H1 (cell line): ENCODE data around the gene TRIM29. TPM values are rescaled to one million over a fixed set of nuclear protein-coding genes. Genes with fewer than 3 reads are reported as not detected.

Experiments
- CHD1 ChIP-seq: IDR thresholded peaks from 2 replicates; pipeline ENCODE4 v1.6.1; 2012; ENCODE audit warnings: low read depth, low read length, improper control_type of control experiment
- CHD2 ChIP-seq: IDR thresholded peaks from 2 replicates; pipeline ENCODE4 v1.6.1; 2012; ENCODE audit warnings: low read length, improper control_type of control experiment
- KDM4A ChIP-seq: IDR thresholded peaks from one replicate; pipeline ENCODE4 v1.7.1; 2012; ENCODE audit warnings: low read depth, mild to moderate bottlenecking, moderate library complexity, low read length, inconsistent platforms; ENCODE audit not compliant: severe bottlenecking
- NANOG ChIP-seq: IDR thresholded peaks from 2 replicates; pipeline ENCODE4 v1.6.1; 2011; ENCODE audit warnings: low read length, low read depth, mild to moderate bottlenecking, inconsistent platforms; ENCODE audit not compliant: insufficient read depth, poor library complexity, severe bottlenecking
- ZNF274 ChIP-seq: IDR thresholded peaks from 2 replicates; pipeline ENCODE4 v1.7.0; 2012; ENCODE audit warnings: low read length, borderline replicate concordance; ENCODE audit errors: extremely low read depth
- polyA plus RNA-seq, 7 experiments: library from polyadenylated mRNA; depleted of rRNA in 3 of 7; stranded (reverse) in 5 of 7; unstranded in 2 of 7; fragments of >200 nt in 5 of 7; fragments of 200-250 nt in 2 of 7; gene quantifications; 1 replicate in 5 of 7; 2 replicates in 1 of 7; 4 replicates in 1 of 7; pipeline versions ENCODE4 v1.2.1 to v1.2.3, GENCODE V29; 2011 to 2013; ENCODE audit warnings: missing spikeins in 2 of 7, mixed read lengths in 2 of 7
- total RNA-seq: library from RNA; stranded (reverse); fragmentation: NEBNext Ultra II Directional; extraction: Animal tissue kit (Norgen Biotek cat#: 25700); gene quantifications from 2 replicates; pipeline ENCODE4 v1.2.1, GENCODE V29; 2021
- TF ChIP-seq, protein P1 (sequence below): fragments of 300-600 bp; sonication (generic); IDR thresholded peaks from 2 replicates; pipeline ENCODE4 v1.7.1; 2012; ENCODE audit warnings: low read length, moderate library complexity, mild to moderate bottlenecking, inconsistent platforms; ENCODE audit not compliant: insufficient replicate concordance

The TRIM29 gene
- total and polyA plus RNA-seq, 2 of the 8 experiments (the other 6 are each of a cell fraction or from before 2014, with no cell fraction given) = 0.17 to 0.43 TPM

DNA sequence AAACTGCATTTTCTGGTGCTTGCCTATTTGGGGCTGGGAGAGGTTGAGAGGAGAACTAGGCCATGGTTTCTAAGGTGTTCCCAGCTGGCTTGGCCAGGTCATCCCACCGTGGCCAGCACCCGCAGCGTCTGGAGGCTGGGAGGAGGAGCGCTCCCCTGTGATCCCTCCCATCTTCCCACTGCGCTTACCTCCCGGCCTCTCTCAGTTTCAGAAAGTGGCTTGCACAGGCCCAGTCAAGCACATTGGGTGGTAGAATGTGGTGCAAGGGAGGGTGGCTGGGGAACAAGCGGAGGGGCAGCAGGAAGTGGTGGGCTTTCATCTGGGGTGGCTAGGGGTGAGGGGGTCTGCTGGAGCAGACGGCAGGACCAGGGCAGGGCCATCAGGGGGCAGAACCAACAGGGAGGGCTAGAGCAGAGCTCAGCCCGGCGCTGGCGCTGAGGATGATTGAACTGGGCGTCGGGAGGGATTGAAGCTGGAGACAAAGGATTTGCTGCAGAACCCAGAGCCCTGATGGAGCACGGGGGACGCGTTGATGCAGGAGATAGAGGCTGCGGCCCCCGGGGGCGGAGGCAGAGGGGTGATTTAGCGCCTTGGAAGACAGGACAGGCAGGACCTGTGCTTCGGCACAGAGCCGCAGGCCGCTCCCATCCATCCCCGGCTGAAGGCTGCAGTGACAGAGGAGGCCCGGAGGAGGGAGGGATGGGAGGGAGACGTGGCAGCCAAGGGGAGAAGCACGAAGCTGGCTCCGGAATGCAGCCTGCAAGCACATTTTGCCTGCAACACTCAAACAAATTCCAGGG, 76.0 kb downstream of the TRIM29 start (continued):
- TF ChIP-seq, protein P1, sequence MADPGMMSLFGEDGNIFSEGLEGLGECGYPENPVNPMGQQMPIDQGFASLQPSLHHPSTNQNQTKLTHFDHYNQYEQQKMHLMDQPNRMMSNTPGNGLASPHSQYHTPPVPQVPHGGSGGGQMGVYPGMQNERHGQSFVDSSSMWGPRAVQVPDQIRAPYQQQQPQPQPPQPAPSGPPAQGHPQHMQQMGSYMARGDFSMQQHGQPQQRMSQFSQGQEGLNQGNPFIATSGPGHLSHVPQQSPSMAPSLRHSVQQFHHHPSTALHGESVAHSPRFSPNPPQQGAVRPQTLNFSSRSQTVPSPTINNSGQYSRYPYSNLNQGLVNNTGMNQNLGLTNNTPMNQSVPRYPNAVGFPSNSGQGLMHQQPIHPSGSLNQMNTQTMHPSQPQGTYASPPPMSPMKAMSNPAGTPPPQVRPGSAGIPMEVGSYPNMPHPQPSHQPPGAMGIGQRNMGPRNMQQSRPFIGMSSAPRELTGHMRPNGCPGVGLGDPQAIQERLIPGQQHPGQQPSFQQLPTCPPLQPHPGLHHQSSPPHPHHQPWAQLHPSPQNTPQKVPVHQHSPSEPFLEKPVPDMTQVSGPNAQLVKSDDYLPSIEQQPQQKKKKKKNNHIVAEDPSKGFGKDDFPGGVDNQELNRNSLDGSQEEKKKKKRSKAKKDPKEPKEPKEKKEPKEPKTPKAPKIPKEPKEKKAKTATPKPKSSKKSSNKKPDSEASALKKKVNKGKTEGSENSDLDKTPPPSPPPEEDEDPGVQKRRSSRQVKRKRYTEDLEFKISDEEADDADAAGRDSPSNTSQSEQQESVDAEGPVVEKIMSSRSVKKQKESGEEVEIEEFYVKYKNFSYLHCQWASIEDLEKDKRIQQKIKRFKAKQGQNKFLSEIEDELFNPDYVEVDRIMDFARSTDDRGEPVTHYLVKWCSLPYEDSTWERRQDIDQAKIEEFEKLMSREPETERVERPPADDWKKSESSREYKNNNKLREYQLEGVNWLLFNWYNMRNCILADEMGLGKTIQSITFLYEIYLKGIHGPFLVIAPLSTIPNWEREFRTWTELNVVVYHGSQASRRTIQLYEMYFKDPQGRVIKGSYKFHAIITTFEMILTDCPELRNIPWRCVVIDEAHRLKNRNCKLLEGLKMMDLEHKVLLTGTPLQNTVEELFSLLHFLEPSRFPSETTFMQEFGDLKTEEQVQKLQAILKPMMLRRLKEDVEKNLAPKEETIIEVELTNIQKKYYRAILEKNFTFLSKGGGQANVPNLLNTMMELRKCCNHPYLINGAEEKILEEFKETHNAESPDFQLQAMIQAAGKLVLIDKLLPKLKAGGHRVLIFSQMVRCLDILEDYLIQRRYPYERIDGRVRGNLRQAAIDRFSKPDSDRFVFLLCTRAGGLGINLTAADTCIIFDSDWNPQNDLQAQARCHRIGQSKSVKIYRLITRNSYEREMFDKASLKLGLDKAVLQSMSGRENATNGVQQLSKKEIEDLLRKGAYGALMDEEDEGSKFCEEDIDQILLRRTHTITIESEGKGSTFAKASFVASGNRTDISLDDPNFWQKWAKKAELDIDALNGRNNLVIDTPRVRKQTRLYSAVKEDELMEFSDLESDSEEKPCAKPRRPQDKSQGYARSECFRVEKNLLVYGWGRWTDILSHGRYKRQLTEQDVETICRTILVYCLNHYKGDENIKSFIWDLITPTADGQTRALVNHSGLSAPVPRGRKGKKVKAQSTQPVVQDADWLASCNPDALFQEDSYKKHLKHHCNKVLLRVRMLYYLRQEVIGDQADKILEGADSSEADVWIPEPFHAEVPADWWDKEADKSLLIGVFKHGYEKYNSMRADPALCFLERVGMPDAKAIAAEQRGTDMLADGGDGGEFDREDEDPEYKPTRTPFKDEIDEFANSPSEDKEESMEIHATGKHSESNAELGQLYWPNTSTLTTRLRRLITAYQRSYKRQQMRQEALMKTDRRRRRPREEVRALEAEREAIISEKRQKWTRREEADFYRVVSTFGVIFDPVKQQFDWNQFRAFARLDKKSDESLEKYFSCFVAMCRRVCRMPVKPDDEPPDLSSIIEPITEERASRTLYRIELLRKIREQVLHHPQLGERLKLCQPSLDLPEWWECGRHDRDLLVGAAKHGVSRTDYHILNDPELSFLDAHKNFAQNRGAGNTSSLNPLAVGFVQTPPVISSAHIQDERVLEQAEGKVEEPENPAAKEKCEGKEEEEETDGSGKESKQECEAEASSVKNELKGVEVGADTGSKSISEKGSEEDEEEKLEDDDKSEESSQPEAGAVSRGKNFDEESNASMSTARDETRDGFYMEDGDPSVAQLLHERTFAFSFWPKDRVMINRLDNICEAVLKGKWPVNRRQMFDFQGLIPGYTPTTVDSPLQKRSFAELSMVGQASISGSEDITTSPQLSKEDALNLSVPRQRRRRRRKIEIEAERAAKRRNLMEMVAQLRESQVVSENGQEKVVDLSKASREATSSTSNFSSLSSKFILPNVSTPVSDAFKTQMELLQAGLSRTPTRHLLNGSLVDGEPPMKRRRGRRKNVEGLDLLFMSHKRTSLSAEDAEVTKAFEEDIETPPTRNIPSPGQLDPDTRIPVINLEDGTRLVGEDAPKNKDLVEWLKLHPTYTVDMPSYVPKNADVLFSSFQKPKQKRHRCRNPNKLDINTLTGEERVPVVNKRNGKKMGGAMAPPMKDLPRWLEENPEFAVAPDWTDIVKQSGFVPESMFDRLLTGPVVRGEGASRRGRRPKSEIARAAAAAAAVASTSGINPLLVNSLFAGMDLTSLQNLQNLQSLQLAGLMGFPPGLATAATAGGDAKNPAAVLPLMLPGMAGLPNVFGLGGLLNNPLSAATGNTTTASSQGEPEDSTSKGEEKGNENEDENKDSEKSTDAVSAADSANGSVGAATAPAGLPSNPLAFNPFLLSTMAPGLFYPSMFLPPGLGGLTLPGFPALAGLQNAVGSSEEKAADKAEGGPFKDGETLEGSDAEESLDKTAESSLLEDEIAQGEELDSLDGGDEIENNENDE = no peak
- no peak for TF ChIP-seq CHD2
- no peak for TF ChIP-seq CHD1
- TF ChIP-seq ZNF274 = no peak
- no peak for TF ChIP-seq NANOG
- no peak for TF ChIP-seq KDM4A
